ENCODE measurements around the gene FOXP4. TPM values are rescaled to one million over a fixed set of nuclear protein-coding genes. Genes with fewer than 3 reads are reported as not detected.

Gene FOXP4
- total RNA-seq, 1 donor from 2014 or later = 5.8 TPM

- intact Hi-C loops (cut with micrococcal nuclease) = no loop called here
These were observed 34.5 kb downstream of the FOXP4 start for GRCh38 chr6:41580690-41581089.

- intact Hi-C loops (cut with micrococcal nuclease) = no loop called here
These were observed 35.3 kb downstream of the FOXP4 start for GRCh38 chr6:41581381-41581991.

GRCh38 chr6:41582540-41582939, 36.4 kb downstream of the FOXP4 start:
- intact Hi-C loops (cut with micrococcal nuclease) = no loop called here

- intact Hi-C loops (cut with micrococcal nuclease) = no loop called here
These were observed 37.4 kb downstream of the FOXP4 start for GRCh38 chr6:41583565-41583964.

- intact Hi-C loops (cut with micrococcal nuclease) = no loop called here
These were observed 38.0 kb downstream of the FOXP4 start for GRCh38 chr6:41584205-41584604.

GRCh38 chr6:41584668-41585205, 38.6 kb downstream of the FOXP4 start:
- intact Hi-C loops (cut with micrococcal nuclease) = no loop called here

- intact Hi-C loops (cut with micrococcal nuclease) = no loop called here
These were observed 39.4 kb downstream of the FOXP4 start for GRCh38 chr6:41585605-41586004.

- intact Hi-C loops (cut with micrococcal nuclease) = no loop called here
These were observed 40.2 kb downstream of the FOXP4 start for GRCh38 chr6:41586252-41587007.

GRCh38 chr6:41587131-41587879, 41.1 kb downstream of the FOXP4 start:
- intact Hi-C loops (cut with micrococcal nuclease) = no loop called here

GRCh38 chr6:41588111-41588510, 41.9 kb downstream of the FOXP4 start:
- intact Hi-C loops (cut with micrococcal nuclease) = no loop called here

GRCh38 chr6:41589223-41589622, 43.0 kb downstream of the FOXP4 start:
- intact Hi-C loops (cut with micrococcal nuclease) = no loop called here

- intact Hi-C loops (cut with micrococcal nuclease) = no loop called here
These were observed 43.7 kb downstream of the FOXP4 start for GRCh38 chr6:41589636-41590622.

- intact Hi-C loops (cut with micrococcal nuclease) = no loop called here
These were observed 44.9 kb downstream of the FOXP4 start for GRCh38 chr6:41591122-41591521.

GRCh38 chr6:41591859-41592502, 45.8 kb downstream of the FOXP4 start:
- intact Hi-C loops (cut with micrococcal nuclease) = loop anchor here (1.0 to 2.0 kb wide), 6 partner anchors 46 to 286 kb away; partner anchors contain the start of gene FOXP4

GRCh38 chr6:41593406-41593805, 47.2 kb downstream of the FOXP4 start:
- intact Hi-C loops (cut with micrococcal nuclease) = loop anchor here (2.0 kb wide), 1 partner anchor 63 kb away; no protein-coding TSS in a partner anchor

- intact Hi-C loops (cut with micrococcal nuclease) = loop anchor here (2.0 kb wide), 1 partner anchor 63 kb away; no protein-coding TSS in a partner anchor
These were observed 47.7 kb downstream of the FOXP4 start for GRCh38 chr6:41593839-41594238.

- intact Hi-C loops (cut with micrococcal nuclease) = no loop called here
These were observed 48.1 kb downstream of the FOXP4 start for GRCh38 chr6:41594326-41594725.

- intact Hi-C loops (cut with micrococcal nuclease) = no loop called here
These were observed 48.6 kb downstream of the FOXP4 start for GRCh38 chr6:41594766-41595165.

- intact Hi-C loops (cut with micrococcal nuclease) = no loop called here
These were observed 49.0 kb downstream of the FOXP4 start for GRCh38 chr6:41595166-41595565.

- intact Hi-C loops (cut with micrococcal nuclease) = no loop called here
These were observed 50.0 kb downstream of the FOXP4 start for GRCh38 chr6:41596096-41596685.

Measured in T-helper 1 cell treated with Interleukin-12 subunit alpha and Interleukin-12 subunit beta and Interleukin-4 antibody, amounts not matched to agents 30 ng/mL and 1 ng/mL, for 36 hours (primary cell).